Activated naive CD8-positive, alpha-beta T cell treated with anti-CD3 and anti-CD28 coated beads, Interleukin-2, amount 10 ng/mL, durations not matched to agents 7 days and 5 days (primary cell): ENCODE data around the gene MUC3A. TPM values are rescaled to one million over a fixed set of nuclear protein-coding genes. Genes with fewer than 3 reads are reported as not detected.
"Not testable (repeated sequence)": the region's sequence is repeated elsewhere in the genome, so short reads cannot be mapped to it uniquely, and the experiment has no call there.

Experiments used
- ATAC-seq: fragments of 150-1000 bp; cut with Tn5 transposase; one replicate; pipeline ENCODE4 v1.10.0; 2021; ENCODE audit warnings: low read depth, moderate library complexity
- POLR2A ChIA-PET: fragments of 350-600 bp; sonication (Branson Sonifier 250); formaldehyde crosslinking; loops from one replicate; lab custom pipeline; 2021; ENCODE audit warnings: antibody characterized with exemption; lab: Charles Lee
- DNase-seq: peaks from one replicate; pipeline ENCODE4 v3.0.0; 2021
- H3K27ac Mint-ChIP-seq: one replicate; pipeline ENCODE4 v1.8.0; 2022; ENCODE audit warnings: mild to moderate bottlenecking, mixed read lengths
- H3K27me3 Mint-ChIP-seq: one replicate; pipeline ENCODE4 v1.8.0; 2022; ENCODE audit warnings: mild to moderate bottlenecking, moderate library complexity, mixed read lengths
- H3K36me3 Mint-ChIP-seq: one replicate; pipeline ENCODE4 v1.8.0; 2021; ENCODE audit warnings: mild to moderate bottlenecking, mixed read lengths
- H3K4me1 Mint-ChIP-seq: one replicate; pipeline ENCODE4 v1.8.0; 2021; ENCODE audit warnings: mixed read lengths
- H3K4me3 Mint-ChIP-seq: one replicate; pipeline ENCODE4 v1.8.0; 2022; ENCODE audit warnings: mild to moderate bottlenecking, moderate library complexity, mixed read lengths
- H3K9me3 Mint-ChIP-seq: one replicate; pipeline ENCODE4 v1.8.0; 2021; ENCODE audit warnings: mixed read lengths
- total RNA-seq, 2 experiments: library from RNA; stranded (reverse); gene quantifications; one replicate each; pipeline ENCODE4 v1.2.3, GENCODE V29; 2021

Gene MUC3A, protein sequence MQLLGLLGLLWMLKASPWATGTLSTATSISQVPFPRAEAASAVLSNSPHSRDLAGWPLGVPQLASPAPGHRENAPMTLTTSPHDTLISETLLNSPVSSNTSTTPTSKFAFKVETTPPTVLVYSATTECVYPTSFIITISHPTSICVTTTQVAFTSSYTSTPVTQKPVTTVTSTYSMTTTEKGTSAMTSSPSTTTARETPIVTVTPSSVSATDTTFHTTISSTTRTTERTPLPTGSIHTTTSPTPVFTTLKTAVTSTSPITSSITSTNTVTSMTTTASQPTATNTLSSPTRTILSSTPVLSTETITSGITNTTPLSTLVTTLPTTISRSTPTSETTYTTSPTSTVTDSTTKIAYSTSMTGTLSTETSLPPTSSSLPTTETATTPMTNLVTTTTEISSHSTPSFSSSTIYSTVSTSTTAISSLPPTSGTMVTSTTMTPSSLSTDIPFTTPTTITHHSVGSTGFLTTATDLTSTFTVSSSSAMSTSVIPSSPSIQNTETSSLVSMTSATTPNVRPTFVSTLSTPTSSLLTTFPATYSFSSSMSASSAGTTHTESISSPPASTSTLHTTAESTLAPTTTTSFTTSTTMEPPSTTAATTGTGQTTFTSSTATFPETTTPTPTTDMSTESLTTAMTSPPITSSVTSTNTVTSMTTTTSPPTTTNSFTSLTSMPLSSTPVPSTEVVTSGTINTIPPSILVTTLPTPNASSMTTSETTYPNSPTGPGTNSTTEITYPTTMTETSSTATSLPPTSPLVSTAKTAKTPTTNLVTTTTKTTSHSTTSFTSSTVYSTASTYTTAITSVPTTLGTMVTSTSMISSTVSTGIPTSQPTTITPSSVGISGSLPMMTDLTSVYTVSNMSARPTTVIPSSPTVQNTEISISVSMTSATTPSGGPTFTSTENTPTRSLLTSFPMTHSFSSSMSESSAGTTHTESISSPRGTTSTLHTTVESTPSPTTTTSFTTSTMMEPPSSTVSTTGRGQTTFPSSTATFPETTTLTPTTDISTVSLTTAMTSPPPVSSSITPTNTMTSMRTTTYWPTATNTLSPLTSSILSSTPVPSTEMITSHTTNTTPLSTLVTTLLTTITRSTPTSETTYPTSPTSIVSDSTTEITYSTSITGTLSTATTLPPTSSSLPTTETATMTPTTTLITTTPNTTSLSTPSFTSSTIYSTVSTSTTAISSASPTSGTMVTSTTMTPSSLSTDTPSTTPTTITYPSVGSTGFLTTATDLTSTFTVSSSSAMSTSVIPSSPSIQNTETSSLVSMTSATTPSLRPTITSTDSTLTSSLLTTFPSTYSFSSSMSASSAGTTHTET (N-terminal part only)
- total RNA-seq = not detected

DNA sequence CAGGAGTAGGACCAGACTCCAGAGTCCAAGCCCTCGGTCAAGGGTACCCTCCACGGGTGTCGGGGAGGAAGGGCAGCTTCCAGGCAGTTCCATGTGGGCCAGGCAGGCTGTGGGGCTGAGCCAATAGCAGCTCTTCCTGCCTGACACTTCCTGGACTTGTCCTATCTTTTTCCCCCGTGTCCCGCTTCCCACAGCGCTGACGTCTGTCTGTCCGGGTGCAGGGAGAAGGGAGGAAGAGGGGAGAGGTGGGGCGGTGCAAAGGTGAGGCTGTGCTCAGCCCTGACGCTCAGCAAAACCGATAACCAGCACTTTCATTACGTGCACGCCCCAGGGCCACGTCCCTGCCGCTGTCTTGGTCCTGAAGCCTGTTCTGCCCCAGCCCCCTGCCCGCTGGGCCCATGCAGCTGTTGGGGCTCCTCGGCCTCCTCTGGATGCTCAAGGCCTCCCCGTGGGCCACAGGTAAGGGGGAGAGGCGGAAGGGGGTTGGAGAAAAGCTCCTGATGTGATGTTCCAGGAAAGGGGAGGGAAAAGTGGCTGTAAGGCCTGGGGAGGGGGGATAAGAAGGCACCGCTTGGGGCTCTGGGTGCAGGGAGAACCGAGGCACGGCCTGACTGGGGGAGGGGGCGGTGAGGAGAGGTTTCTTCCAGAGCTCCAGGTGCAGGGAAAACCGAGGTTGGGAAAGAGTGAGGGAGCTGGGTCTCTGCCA lies at the start of gene MUC3A:
Gene MUC3A (plus strand): TSS at position 308 of the 706 bp plus-strand sequence. CDS start 91 bp downstream, at position 399.
- Mint-ChIP-seq H3K4me3 (no peak within 1 kb of the TSS), H3K27me3 (peaks cover 12% of the 10 kb centered on the region), H3K27ac (no peak within 1 kb of the TSS), H3K9me3 (no peaks in the 10 kb centered on the region), H3K36me3 (no peaks in the 10 kb centered on the region), H3K4me1 (no peaks in the 10 kb centered on the region)
- ATAC-seq = no peak
- POLR2A ChIA-PET = interaction anchor here (0.6 kb wide), 1 partner anchor 74 kb away, joined by 3 read pairs; the partner anchor contains the start of gene SRRT
- DNase-seq = no peak

DNA sequence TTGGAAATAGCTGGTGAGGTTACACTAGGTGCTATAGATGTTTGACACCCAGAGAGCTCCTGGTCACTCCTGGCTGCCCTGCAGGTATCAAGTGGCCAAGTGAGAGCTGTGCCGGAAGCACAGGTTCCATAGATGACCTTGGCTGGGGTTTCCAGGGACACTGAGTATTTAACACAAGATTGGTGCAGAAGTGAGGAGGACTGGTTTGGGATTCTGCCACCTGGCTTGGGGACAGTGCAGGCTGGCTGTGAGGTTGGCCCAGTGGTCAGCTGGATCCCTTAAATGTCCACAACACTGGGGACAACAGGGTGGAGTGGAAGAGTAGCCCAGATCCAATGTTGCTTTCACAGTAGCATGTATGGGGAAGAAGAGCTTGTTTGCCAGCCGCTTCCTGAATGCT lies 48.4 kb upstream of the MUC3A start:
- Mint-ChIP-seq H3K9me3 (no peaks in the 10 kb centered on the region), H3K4me3 (no peak overlapping the region), H3K36me3 (no peaks in the 10 kb centered on the region), H3K27ac (no peak overlapping the region), H3K4me1 (peaks cover 6% of the 10 kb centered on the region), H3K27me3 (peaks cover 29% of the 10 kb centered on the region)
- no peak for DNase-seq
- POLR2A ChIA-PET = interaction anchor here (0.7 kb wide), 1 partner anchor 407 kb away, joined by 3 read pairs; no protein-coding TSS in a partner anchor
- no peak for ATAC-seq

DNA sequence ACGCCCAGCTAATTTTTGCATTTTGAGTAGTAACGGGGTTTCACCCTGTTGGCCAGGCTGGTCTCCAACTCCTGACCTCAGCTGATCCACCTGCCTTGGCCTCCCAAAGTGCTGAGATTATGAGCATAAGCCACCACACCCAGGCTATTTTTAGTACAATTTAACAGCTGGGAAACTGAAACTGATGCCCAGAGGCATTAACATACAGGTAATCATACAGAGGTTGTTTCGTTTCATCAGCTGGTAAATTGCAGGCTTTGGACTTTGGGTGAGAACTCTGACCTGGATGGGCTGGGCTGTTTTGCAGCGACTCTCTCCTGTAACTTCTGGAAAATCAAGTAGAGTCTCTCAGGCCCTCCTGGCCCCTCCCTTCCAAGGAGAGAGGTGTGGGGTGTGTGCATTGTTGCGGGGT lies 47.4 kb upstream of the MUC3A start:
- H3K4me3 Mint-ChIP-seq = no peak overlapping the region
- DNase-seq (no peak), ATAC-seq (no peak)
- no peaks in the 10 kb centered on the region for H3K36me3 Mint-ChIP-seq
- peaks cover 2% of the 10 kb centered on the region for H3K4me1 Mint-ChIP-seq
- POLR2A ChIA-PET = no interaction called here
- H3K27ac Mint-ChIP-seq = no peak overlapping the region
- H3K9me3 Mint-ChIP-seq = no peaks in the 10 kb centered on the region
- peaks cover 24% of the 10 kb centered on the region for H3K27me3 Mint-ChIP-seq

DNA sequence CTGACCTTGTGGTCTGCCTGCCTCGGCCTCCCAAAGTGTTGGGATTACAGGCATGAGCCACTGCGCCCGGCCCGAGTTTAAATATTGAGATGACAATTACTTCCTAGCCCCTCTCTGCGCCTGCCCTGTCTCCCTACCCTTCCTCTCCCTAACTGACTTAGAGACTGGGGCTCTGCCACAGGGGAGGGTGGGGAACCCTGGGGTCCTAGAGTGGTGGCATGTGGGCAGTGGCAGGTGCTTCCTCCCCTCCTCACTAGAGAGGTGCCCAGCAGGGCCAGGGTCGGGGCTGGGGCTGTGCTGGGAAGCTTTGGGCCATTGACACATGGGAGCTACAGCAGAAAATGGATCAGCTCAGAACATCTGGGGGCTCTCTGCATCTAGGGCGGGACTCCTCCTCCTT lies 46.7 kb upstream of the MUC3A start:
- Mint-ChIP-seq H3K27me3 (peaks cover 18% of the 10 kb centered on the region), H3K27ac (no peak overlapping the region), H3K36me3 (no peaks in the 10 kb centered on the region), H3K4me3 (no peak overlapping the region), H3K9me3 (no peaks in the 10 kb centered on the region), H3K4me1 (peaks cover 2% of the 10 kb centered on the region)
- DNase-seq (no peak), ATAC-seq (no peak)
- POLR2A ChIA-PET = interaction anchor here (0.6 kb wide), 1 partner anchor 34 kb away, joined by 7 read pairs; no protein-coding TSS in a partner anchor

DNA sequence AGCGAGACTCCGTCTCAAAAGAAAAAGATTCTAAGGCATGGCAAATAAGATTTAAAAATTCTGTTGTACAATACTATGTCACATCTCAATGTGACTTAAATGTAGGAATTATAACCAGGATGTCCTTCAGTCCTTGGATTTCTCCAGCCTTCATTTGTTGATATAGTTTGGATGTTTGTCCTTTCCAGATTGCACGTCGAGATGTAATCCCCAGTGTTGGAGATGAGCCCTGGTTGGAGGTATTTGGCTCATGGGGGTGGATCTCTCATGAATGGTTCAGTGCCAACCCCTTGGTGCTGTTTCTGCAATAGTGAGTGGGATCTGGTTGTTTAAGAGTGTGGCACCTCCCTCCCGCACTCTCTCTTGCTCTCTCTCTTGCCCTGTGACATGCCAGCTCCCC lies 40.8 kb upstream of the MUC3A start:
- no peak for DNase-seq
- Mint-ChIP-seq H3K36me3 (no peaks in the 10 kb centered on the region), H3K4me1 (no peaks in the 10 kb centered on the region), H3K27me3 (peaks cover 12% of the 10 kb centered on the region), H3K4me3 (no peak overlapping the region), H3K27ac (no peak overlapping the region), H3K9me3 (peaks cover 1% of the 10 kb centered on the region)
- ATAC-seq = no peak
- POLR2A ChIA-PET = no interaction called here

DNA sequence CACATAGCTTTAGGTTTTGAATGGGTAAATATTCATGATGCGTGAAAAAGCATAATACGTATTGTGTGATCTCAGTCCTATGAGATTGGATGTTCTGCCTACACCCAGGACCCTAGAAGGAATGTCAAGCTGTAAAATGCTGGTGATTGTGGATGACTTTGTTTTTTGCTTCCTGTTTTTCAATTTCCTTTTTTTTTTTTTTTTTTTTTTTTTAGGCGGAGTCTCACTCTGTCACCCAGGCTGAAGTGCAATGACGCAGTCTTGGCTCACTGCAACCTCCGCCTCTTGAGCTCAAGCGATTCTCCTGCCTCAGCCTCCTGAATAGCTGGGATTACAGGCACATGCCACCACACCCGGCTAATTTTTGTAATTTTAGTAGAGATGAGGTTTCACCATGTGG lies 38.9 kb upstream of the MUC3A start:
- ATAC-seq, H3K27ac Mint-ChIP-seq, H3K9me3 Mint-ChIP-seq, H3K36me3 Mint-ChIP-seq, H3K4me1 Mint-ChIP-seq, DNase-seq, H3K4me3 Mint-ChIP-seq: not testable (repeated sequence)
- POLR2A ChIA-PET = interaction anchor here (0.6 to 0.7 kb wide), 2 partner anchors 38 to 1352 kb away, joined by 3 read pairs; no protein-coding TSS in a partner anchor
- H3K27me3 Mint-ChIP-seq = peaks cover 12% of the 10 kb centered on the region

DNA sequence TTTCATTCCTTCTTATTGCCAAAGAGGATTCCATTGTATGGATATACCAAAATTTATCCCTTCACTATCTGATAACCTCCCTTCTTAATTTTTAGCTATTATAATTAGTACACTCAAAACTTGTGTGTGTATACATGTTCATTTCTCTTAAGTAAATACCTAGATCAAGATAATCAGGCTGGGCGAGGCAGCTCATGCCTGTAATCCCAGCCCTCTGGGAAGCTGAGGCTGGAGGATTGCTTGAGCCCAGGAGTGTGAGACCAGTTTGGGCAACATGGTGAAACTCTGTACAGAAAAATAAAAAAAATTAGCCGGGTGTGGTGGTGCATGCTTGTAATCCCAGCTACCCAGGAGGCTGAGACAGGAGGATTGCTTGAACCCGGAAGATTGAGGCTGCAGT lies 37.9 kb upstream of the MUC3A start:
- no peak overlapping the region for H3K4me3 Mint-ChIP-seq

DNA sequence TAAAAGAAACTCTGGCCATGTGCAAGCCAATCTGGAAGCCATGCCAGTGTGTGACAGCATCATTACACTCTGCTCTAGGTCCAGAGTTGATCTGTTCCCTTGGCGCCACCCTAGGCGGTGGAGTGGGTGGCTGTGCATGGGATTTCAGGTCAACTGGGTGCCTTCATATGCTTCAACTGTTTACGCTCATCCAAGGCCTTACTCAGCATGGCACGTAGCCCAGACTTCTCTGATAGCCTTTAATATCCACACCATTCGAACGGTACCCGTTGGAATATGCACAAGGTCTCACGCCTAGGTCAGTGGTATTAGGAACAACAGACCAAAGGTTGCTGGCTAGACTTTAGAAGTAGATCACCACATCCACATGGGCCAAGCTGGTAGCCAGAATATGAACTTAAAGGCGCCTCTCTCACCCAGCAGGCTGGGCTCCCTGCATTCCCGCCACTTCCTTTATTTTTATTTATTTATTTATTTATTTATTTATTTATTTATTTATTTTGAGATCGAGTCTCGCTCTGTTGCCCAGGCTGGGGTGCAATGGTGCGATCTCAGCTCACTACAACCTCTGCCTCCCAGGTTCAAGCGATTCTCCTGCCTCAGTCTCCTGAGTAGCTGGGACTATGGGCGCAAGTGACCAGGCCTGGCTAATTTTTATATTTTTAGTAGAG lies 35.0 kb upstream of the MUC3A start:
- H3K36me3 Mint-ChIP-seq = no peaks in the 10 kb centered on the region
- peaks cover 13% of the 10 kb centered on the region for H3K27me3 Mint-ChIP-seq
- ATAC-seq (no peak), DNase-seq (no peak)
- POLR2A ChIA-PET = no interaction called here
- H3K9me3 Mint-ChIP-seq = no peaks in the 10 kb centered on the region
- H3K27ac Mint-ChIP-seq = no peak overlapping the region
- no peak overlapping the region for H3K4me3 Mint-ChIP-seq
- no peaks in the 10 kb centered on the region for H3K4me1 Mint-ChIP-seq

More for the DNA sequence above, 37.9 kb upstream of the MUC3A start:
- Mint-ChIP-seq H3K36me3 (no peaks in the 10 kb centered on the region), H3K4me1 (no peaks in the 10 kb centered on the region), H3K27me3 (peaks cover 12% of the 10 kb centered on the region), H3K27ac (no peak overlapping the region), H3K9me3 (peaks cover 1% of the 10 kb centered on the region)
- DNase-seq (no peak), ATAC-seq (no peak)
- POLR2A ChIA-PET = no interaction called here

DNA sequence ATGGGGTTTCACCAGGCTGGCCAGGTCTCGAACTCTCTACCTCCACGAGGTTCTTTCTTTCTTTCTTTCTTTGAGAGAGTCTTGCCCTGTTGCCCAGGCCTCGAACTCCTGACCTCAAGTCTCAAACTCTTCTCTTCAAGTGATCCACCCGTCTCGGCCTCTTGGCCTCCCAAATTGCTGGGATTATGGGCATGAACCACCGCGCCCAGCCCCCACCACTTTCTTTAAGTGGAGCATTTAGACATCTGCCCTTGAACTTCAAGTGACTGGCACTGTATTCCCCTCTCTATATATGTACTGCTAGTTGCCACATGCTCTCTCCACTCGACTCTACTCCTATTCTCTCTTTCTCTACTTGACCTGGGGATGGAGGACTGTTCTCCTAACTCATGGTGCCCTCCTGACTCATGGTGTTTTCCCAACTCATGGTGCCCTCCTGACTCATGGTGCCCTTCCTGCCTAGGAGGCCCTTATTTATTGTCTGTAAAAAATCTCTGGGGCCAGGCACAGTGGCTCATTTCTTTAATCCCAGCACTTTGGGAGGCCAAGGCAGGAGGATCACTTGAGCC lies 34.4 kb upstream of the MUC3A start:
- POLR2A ChIA-PET = no interaction called here
- H3K4me1 Mint-ChIP-seq = no peaks in the 10 kb centered on the region
- H3K4me3 Mint-ChIP-seq = no peak overlapping the region
- H3K9me3 Mint-ChIP-seq = no peaks in the 10 kb centered on the region
- H3K36me3 Mint-ChIP-seq = no peaks in the 10 kb centered on the region
- peaks cover 19% of the 10 kb centered on the region for H3K27me3 Mint-ChIP-seq
- ATAC-seq (no peak), DNase-seq (no peak)
- no peak overlapping the region for H3K27ac Mint-ChIP-seq

DNA sequence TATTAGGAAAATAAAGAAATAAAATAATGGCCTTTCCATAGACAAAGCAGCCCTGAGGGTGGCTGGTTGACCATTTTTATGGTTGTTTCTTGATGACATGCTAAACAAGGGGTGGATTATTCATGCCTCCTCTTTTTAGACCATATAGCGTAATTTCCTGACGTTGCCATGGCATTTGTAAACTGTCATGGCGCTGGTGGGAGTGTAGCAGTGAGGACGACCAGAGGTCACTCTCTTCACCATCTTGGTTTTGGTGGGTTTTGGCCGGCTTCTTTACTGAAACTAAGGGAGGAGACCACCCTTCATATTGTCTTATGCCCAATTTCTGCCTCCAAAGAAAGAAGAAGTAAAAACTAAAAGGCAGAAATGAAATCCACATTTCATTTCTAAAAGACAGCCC lies 30.0 kb upstream of the MUC3A start:
- H3K9me3 Mint-ChIP-seq, ATAC-seq: not testable (repeated sequence)

DNA sequence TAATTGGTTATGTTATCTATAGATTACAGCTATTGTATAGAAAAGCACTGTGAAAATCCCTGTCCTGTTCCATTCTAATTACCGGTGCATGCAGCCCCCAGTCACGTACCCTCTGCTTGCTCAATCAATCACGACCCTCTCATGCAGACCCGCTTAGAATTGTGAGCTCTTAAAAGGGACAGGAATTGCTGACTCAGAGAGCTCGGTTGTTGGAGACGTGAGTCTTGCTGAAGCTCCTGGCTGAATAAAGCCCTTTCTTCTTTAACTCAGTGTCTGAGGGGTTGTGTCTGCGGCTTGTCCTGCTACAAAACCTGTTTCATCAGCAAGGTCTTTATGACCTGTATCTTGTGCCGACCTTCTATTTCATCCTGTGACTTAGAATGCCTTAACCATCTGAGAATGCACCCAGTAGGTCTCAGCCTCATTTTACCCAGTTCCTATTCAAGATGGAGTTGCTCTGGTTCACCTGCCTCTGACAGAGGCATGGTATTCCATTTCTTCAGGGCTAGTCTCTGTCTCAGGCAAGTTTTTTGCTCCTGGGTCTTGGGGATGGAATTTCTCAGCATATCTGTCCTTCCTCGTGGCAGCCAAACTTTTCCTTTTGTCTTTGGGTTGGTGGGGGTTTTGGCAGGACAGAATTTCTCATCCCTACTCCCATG lies 29.4 kb upstream of the MUC3A start:
- H3K27me3 Mint-ChIP-seq = peaks cover 21% of the 10 kb centered on the region
- ATAC-seq, DNase-seq, H3K4me1 Mint-ChIP-seq, H3K27ac Mint-ChIP-seq, H3K4me3 Mint-ChIP-seq, H3K9me3 Mint-ChIP-seq, POLR2A ChIA-PET, H3K36me3 Mint-ChIP-seq: not testable (repeated sequence)

More for the DNA sequence above, 30.0 kb upstream of the MUC3A start:
- H3K27ac Mint-ChIP-seq, DNase-seq, H3K4me3 Mint-ChIP-seq, POLR2A ChIA-PET, H3K36me3 Mint-ChIP-seq, H3K4me1 Mint-ChIP-seq: not testable (repeated sequence)
- H3K27me3 Mint-ChIP-seq = peaks cover 21% of the 10 kb centered on the region
